BLaER1 treated with 17β-estradiol and CSF1 and Interleukin-3, amounts not matched to agents 10 nM and 100 nM (cell line): Measurements from ENCODE around the gene SPINT2.
A peak's percentile ranks its signal among the peaks of the same experiment; 100 is the strongest.
"Not testable (repeated sequence)": the region's sequence is repeated elsewhere in the genome, so short reads cannot be mapped to it uniquely, and the experiment has no call there.

Experiments used
- H3K27ac ChIP-seq, 11 experiments: shearing (Covaris generic); formaldehyde crosslinking; 2 replicates each; pipeline ENCODE4 v1.8.1; 2022
- H3K27me3 ChIP-seq, 11 experiments: shearing (Covaris generic); formaldehyde crosslinking; 2 replicates each; pipeline ENCODE4 v1.8.1; 2022
- H3K36me3 ChIP-seq, 11 experiments: shearing (Covaris generic); formaldehyde crosslinking; 2 replicates each; pipeline ENCODE4 v1.8.1; 2022
- H3K4me1 ChIP-seq, 10 experiments: shearing (Covaris generic); formaldehyde crosslinking; 2 replicates each; pipeline ENCODE4 v1.8.1; 2022
- H3K4me2 ChIP-seq, 11 experiments: shearing (Covaris generic); formaldehyde crosslinking; 2 replicates each; pipeline ENCODE4 v1.8.1; 2022
- H3K4me3 ChIP-seq, 10 experiments: shearing (Covaris generic); formaldehyde crosslinking; 2 replicates each; pipeline ENCODE4 v1.8.1; 2022
- H3K9ac ChIP-seq, 11 experiments: shearing (Covaris generic); formaldehyde crosslinking; 2 replicates each; pipeline ENCODE4 v1.8.1; 2022
- H3K9me3 ChIP-seq, 11 experiments: shearing (Covaris generic); formaldehyde crosslinking; replicated peaks in 1 of 11; 2 replicates each; pipeline ENCODE4 v1.8.1; 2022
- H4K20me1 ChIP-seq, 11 experiments: shearing (Covaris generic); formaldehyde crosslinking; 2 replicates each; pipeline ENCODE4 v1.8.1; 2022
- Cebpa-rat ChIP-seq, 11 experiments: shearing (Covaris generic); IDR thresholded peaks; 2 replicates each; pipeline ENCODE4 v1.8.1; 2022

Gene SPINT2

GRCh38 chr19:38250428-38250820 lies 13.9 kb upstream of the SPINT2 start:
- no peak for TF ChIP-seq Cebpa-rat (IDR thresholded peaks at IDR 0.05)
- Histone ChIP-seq H3K4me2 (peak overlapping the region in 6 of 11 experiments; percentile 3 to 99 (median 92); a peak in 6 of 22 replicates), H3K27ac (no peak overlapping the region), H4K20me1 (no peaks in the 10 kb centered on the region), H3K4me1 (peaks cover 29 to 69% (median 63%) of the 10 kb centered on the region in 10 experiments), H3K4me3 (no peak overlapping the region), H3K27me3 (peaks cover 0 to 7% (median 0%) of the 10 kb centered on the region in 11 experiments; a peak in 4 of 22 replicates), H3K9ac (no peak overlapping the region), H3K9me3 (no peaks in the 10 kb centered on the region), H3K36me3 (peaks cover 0 to 7% (median 0%) of the 10 kb centered on the region in 11 experiments; a peak in 2 of 22 replicates)

DNA sequence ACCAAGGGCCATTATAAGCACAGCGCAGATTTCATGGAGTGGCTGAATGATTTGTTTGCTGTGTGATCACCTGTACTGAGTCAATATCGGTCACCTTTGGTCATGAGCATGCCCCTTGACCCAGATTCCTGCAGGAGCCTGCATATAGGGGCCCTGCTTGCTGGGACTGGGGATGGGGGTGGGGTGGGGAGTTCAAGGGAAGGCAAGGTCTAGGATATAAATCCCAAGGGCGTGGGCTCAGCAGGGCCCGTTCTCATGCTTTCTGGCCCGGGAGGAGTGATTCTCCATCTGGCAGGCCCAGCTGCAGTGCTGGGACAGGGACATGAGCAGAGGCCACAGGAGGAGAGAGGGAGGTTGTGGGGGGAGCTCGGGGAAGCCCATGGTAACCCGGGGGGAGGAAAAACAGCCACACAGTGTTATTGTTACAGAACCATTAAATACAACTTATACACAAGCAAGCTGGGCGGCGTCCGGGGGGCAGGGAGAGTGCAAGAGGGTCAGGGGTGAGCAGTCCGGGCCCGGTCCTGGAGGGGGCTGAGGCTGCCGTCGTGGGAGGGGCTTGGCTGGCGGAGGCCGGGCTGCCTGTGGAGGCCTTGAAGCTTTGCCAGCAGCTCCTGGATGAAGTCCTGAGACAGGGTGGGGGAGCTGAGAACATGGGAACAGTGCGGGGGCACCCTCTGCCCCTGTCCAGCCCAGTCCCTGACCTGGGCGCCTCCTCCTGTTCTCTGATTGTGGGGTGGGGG lies 13.4 kb upstream of the SPINT2 start:
- Histone ChIP-seq H3K9me3 (no peaks in the 10 kb centered on the region), H3K4me2 (peak overlapping the region; percentile 74 to 99 (median 92)), H3K9ac (peak overlapping the region in 10 of 11 experiments; percentile 25 to 80 (median 67); a peak in 16 of 22 replicates), H3K4me3 (peak overlapping the region in 8 of 10 experiments; percentile 38 to 64 (median 56); a peak in 13 of 20 replicates), H4K20me1 (no peaks in the 10 kb centered on the region), H3K27ac (peak overlapping the region in 9 of 11 experiments; percentile 8 to 80 (median 65); a peak in 18 of 22 replicates), H3K4me1 (peaks cover 35 to 71% (median 68%) of the 10 kb centered on the region in 10 experiments), H3K27me3 (peaks cover 0 to 13% (median 0%) of the 10 kb centered on the region in 11 experiments; a peak in 10 of 22 replicates), H3K36me3 (peaks cover 0 to 7% (median 0%) of the 10 kb centered on the region in 11 experiments; a peak in 2 of 22 replicates)
- no peak for TF ChIP-seq Cebpa-rat (IDR thresholded peaks at IDR 0.05)

DNA sequence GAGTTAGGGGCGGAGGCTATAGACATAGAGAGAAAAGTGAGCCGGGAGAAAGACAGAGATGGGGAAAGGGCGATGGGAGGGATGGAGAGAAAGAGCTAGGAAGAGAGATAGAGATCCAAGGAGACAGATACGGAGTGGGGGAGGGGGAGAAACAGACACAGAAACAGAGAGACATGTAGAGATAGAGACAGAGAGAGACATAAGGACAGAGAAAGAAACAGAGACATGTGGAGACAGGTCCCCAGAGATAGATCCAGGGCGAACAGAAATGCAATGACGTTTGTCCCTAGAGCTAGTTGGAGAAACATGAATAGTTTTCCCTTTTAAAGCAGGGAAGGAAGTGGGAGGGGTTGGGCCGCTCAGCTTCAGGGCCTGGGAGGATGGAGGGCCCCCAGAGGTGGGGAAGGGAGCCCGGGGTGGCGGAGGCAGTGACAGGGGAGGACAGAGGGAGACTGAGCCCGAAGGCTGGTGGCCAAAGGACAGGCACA lies 12.8 kb upstream of the SPINT2 start:
- H3K27me3 ChIP-seq: peaks cover 0 to 19% (median 5%) of the 10 kb centered on the region in 11 experiments; a peak in 11 of 22 replicates
- H3K9me3 ChIP-seq: no peaks in the 10 kb centered on the region
- peak overlapping the region in 10 of 11 experiments; percentile 25 to 80 (median 67); a peak in 18 of 22 replicates for H3K9ac ChIP-seq
- H3K4me1 ChIP-seq: peaks cover 39 to 70% (median 66%) of the 10 kb centered on the region in 10 experiments
- H4K20me1 ChIP-seq: no peaks in the 10 kb centered on the region
- TF ChIP-seq Cebpa-rat (IDR thresholded peaks at IDR 0.05): no peak
- H3K27ac ChIP-seq: peak overlapping the region in 9 of 11 experiments; percentile 8 to 80 (median 65); a peak in 19 of 22 replicates
- H3K4me2 ChIP-seq: peak overlapping the region; percentile 74 to 99 (median 92)
- H3K36me3 ChIP-seq: peaks cover 0 to 7% (median 0%) of the 10 kb centered on the region in 11 experiments; a peak in 2 of 22 replicates
- H3K4me3 ChIP-seq: peak overlapping the region in 8 of 10 experiments; percentile 38 to 64 (median 56); a peak in 16 of 20 replicates

GRCh38 chr19:38252385-38252784 lies 12.0 kb upstream of the SPINT2 start:
- no peak for TF ChIP-seq Cebpa-rat (IDR thresholded peaks at IDR 0.05)

DNA sequence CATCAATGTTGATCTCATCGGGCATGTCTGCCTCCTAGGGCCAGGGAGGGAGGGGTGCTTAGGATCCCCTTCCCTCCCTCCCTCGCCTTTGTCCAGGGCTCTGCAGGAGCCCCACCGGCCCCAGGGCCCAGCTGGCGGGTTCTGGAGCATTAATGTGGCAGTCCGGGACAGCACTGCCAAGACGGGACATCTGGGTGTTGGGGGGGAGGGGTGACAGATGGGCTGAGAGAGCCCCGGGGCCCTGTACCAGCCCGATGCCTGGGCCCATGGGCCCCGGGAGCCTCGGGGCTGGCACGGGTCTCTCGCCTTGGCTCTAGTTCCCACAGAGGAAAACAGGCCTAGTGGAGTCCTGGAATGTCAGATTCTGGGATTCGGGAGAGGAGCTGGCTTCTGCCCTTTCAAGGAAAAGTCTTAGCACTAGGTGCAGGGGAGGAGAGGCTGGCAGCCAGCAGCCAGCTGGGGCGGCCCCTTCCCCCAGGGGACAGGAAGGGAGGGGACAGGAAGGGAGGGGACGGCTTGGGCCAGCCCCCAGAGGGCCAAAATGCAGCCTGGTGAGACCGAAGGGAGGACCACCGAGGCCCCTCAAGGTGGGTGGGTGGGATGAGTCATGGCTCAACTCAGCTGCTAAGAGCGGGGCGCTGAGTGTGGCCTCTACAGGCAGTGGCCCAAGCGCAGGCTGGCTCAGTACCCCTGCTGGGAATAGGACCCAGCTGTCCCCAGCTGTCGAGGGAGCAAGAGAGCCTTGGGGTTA lies 11.3 kb upstream of the SPINT2 start:
- peak overlapping the region in 10 of 11 experiments; percentile 7 to 80 (median 64); a peak in 19 of 22 replicates for H3K27ac ChIP-seq
- peaks cover 0 to 3% (median 0%) of the 10 kb centered on the region in 11 experiments; a peak in 2 of 22 replicates for H3K36me3 ChIP-seq
- peak overlapping the region; percentile 48 to 80 (median 65); a peak in 21 of 22 replicates for H3K9ac ChIP-seq
- no peaks in the 10 kb centered on the region for H4K20me1 ChIP-seq
- H3K4me3 ChIP-seq: peak overlapping the region in 9 of 10 experiments; percentile 15 to 64 (median 55); a peak in 17 of 20 replicates
- no peak for TF ChIP-seq Cebpa-rat (IDR thresholded peaks at IDR 0.05)
- peaks cover 41 to 70% (median 62%) of the 10 kb centered on the region in 10 experiments for H3K4me1 ChIP-seq
- peaks cover 0 to 23% (median 7%) of the 10 kb centered on the region in 11 experiments; a peak in 11 of 22 replicates for H3K27me3 ChIP-seq
- H3K9me3 ChIP-seq: no peaks in the 10 kb centered on the region
- H3K4me2 ChIP-seq: peak overlapping the region; percentile 86 to 99 (median 92)

More at GRCh38 chr19:38252385-38252784, 12.0 kb upstream of the SPINT2 start:
- peak overlapping the region; percentile 86 to 99 (median 92) for H3K4me2 ChIP-seq
- H3K27ac ChIP-seq: peak overlapping the region in 10 of 11 experiments; percentile 7 to 80 (median 64); a peak in 18 of 22 replicates
- H3K4me3 ChIP-seq: peak overlapping the region in 8 of 10 experiments; percentile 48 to 64 (median 56); a peak in 15 of 20 replicates
- peaks cover 0 to 23% (median 7%) of the 10 kb centered on the region in 11 experiments; a peak in 11 of 22 replicates for H3K27me3 ChIP-seq
- no peaks in the 10 kb centered on the region for H4K20me1 ChIP-seq
- peak overlapping the region in 10 of 11 experiments; percentile 9 to 80 (median 67); a peak in 18 of 22 replicates for H3K9ac ChIP-seq
- peaks cover 41 to 70% (median 63%) of the 10 kb centered on the region in 10 experiments for H3K4me1 ChIP-seq
- H3K9me3 ChIP-seq: no peaks in the 10 kb centered on the region
- peaks cover 0 to 7% (median 0%) of the 10 kb centered on the region in 11 experiments; a peak in 2 of 22 replicates for H3K36me3 ChIP-seq

GRCh38 chr19:38253788-38254187 lies 10.6 kb upstream of the SPINT2 start:
- TF ChIP-seq Cebpa-rat (IDR thresholded peaks at IDR 0.05): no peak
- Histone ChIP-seq H3K36me3 (no peaks in the 10 kb centered on the region), H3K27ac (peak overlapping the region in 8 of 11 experiments; percentile 48 to 80 (median 68); a peak in 17 of 22 replicates), H3K27me3 (peaks cover 0 to 23% (median 7%) of the 10 kb centered on the region in 11 experiments; a peak in 11 of 22 replicates), H3K4me2 (peak overlapping the region; percentile 86 to 99 (median 92)), H4K20me1 (no peaks in the 10 kb centered on the region), H3K4me3 (peak overlapping the region in 6 of 10 experiments; percentile 51 to 64 (median 58); a peak in 8 of 20 replicates), H3K9me3 (no peaks in the 10 kb centered on the region), H3K4me1 (peaks cover 41 to 70% (median 62%) of the 10 kb centered on the region in 10 experiments), H3K9ac (peak overlapping the region in 8 of 11 experiments; percentile 48 to 80 (median 72); a peak in 14 of 22 replicates)

DNA sequence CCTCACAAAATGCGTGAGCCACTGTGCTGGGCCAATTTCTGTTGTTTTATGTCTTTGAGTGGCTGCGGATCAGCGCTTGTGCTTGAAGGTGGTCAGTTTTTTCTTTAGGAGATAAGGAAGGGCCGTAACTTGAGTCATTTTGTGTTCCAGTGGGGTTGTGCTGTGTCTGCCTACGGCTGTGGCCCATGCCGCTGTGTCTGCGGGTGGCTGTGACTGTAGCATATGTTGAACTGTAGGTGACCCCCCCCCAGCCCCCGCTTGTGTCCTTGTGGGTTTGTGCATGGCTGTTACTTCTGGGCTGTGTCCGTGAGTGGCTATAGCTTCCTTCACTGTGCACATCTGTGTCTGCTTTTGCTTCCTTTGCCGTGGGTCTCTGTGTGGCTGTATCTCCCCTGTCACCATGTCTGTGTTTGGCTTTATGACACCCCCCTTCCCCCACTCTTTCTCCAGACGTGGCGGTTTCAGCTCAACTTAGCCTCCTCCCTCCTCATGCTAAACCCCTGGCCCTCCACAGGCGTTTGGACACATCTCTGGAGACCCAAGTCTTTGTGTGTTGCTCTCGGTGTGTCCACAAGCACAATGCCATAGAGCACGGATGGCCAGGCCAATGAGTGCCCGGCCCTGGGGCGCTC lies 8.9 kb upstream of the SPINT2 start:
- no peak for TF ChIP-seq Cebpa-rat (IDR thresholded peaks at IDR 0.05)
- H3K9ac ChIP-seq: peak overlapping the region; percentile 41 to 83 (median 67); a peak in 21 of 22 replicates
- no peaks in the 10 kb centered on the region for H4K20me1 ChIP-seq
- peak overlapping the region; percentile 88 to 99 (median 92) for H3K4me2 ChIP-seq
- peaks cover 41 to 67% (median 62%) of the 10 kb centered on the region in 10 experiments for H3K4me1 ChIP-seq
- H3K27ac ChIP-seq: peak overlapping the region in 9 of 11 experiments; percentile 5 to 80 (median 71); a peak in 17 of 22 replicates
- H3K27me3 ChIP-seq: peaks cover 0 to 23% (median 7%) of the 10 kb centered on the region in 11 experiments; a peak in 11 of 22 replicates
- peak overlapping the region; percentile 48 to 72 (median 62) for H3K4me3 ChIP-seq
- H3K36me3 ChIP-seq: no peaks in the 10 kb centered on the region
- H3K9me3 ChIP-seq: no peaks in the 10 kb centered on the region

- H3K4me3 ChIP-seq, H3K9ac ChIP-seq, H3K36me3 ChIP-seq, H3K9me3 ChIP-seq, H3K27me3 ChIP-seq, H3K4me2 ChIP-seq, H3K27ac ChIP-seq: not testable (repeated sequence)
- H4K20me1 ChIP-seq: peaks cover 0 to 14% (median 0%) of the 10 kb centered on the region in 11 experiments; a peak in 5 of 22 replicates
- peaks cover 25 to 51% (median 43%) of the 10 kb centered on the region in 10 experiments for H3K4me1 ChIP-seq
Observed at GRCh38 chr19:38261942-38262341, 2.4 kb upstream of the SPINT2 start.
